ENCODE results near the gene ROR2. TPM values are rescaled to one million over a fixed set of nuclear protein-coding genes. Genes with fewer than 3 reads are reported as not detected.
A peak's percentile ranks its signal among the peaks of the same experiment; 100 is the strongest.

The ROR2 gene
- total and polyA plus RNA-seq, 2 of the 13 experiments (the other 11 are each of a cell fraction or from before 2014, with no cell fraction given), result not detected

- no peaks in the 10 kb centered on the region for H3K36me3 ChIP-seq (replicated peaks in 1 of 2; ENCODE audit: control insufficient read depth in 1 of 2, insufficient read depth in 2 of 2, low read length in 2 of 2)
- H3K27me3 ChIP-seq (ENCODE audit: control insufficient read depth in 1 of 2, insufficient read depth in 2 of 2, low read length in 2 of 2), result peaks cover 0 to 25% of the 10 kb centered on the region in 2 experiments; a peak in 2 of 5 replicates
- in situ Hi-C loops (cut with HindIII; ENCODE audit: extremely low pct_ligation_motif_present, low pct_unique_long_range_greater_than_20kb) (no loop called here), intact Hi-C loops (cut with micrococcal nuclease; ENCODE audit: unreplicated experiment) (no loop called here)
- no peak overlapping the region for H3K27ac ChIP-seq (ENCODE audit: extremely low read length, insufficient read depth, low read length)
- no peak overlapping the region for H3K9ac ChIP-seq (ENCODE audit: insufficient read depth, low read depth, low read length)
- FAIRE-seq (no peak), ATAC-seq (no peak), DNase-seq (ENCODE audit: low spot score) (no peak)
- WGBS (ENCODE audit: low lambda C conversion rate), result 19% methylated on average over 3 of the region's 3 CpGs
- H3K4me2 ChIP-seq (ENCODE audit: low read depth, low read length), result no peak overlapping the region
- ChIA-PET POLR2A (no interaction called here), CTCF (ENCODE audit: low intra/inter-chr PET ratio, low total read pairs) (no interaction called here)
- no peaks in the 10 kb centered on the region for H4K20me1 ChIP-seq (ENCODE audit: insufficient read depth, low read length)
- no TSS peak for BruUV-seq (replicated peaks)
- no peaks in the 10 kb centered on the region for H3K79me2 ChIP-seq (ENCODE audit: insufficient read depth, low read length)
- H3K9me3 ChIP-seq (ENCODE audit: low read length), result no peaks in the 10 kb centered on the region
- no peak overlapping the region for H2AFZ ChIP-seq (ENCODE audit: low read length)
- H3K4me1 ChIP-seq (ENCODE audit: insufficient read depth, low read length), result peaks cover 21% of the 10 kb centered on the region
- TF ChIP-seq PLSCR1 (CRISPR knock-in tag; IDR thresholded peaks at IDR 0.05; ENCODE audit: borderline replicate concordance) (no peak), MAFK (conservative IDR thresholded peaks at IDR 0.05 in 1 of 2, IDR thresholded peaks at IDR 0.05 in 1 of 2; ENCODE audit: low read length in 2 of 2) (peak; percentile 71 to 92), MAFF (IDR thresholded peaks at IDR 0.05; ENCODE audit: low read depth, low read length) (peak; percentile 87)
- H3K4me3 ChIP-seq (replicated peaks in 1 of 3; ENCODE audit: insufficient read depth in 1 of 3, low read depth in 2 of 3, low read length in 3 of 3), result no peak overlapping the region
Observed at GRCh38 chr9:91532325-91532724, 417.7 kb downstream of the ROR2 start.

GRCh38 chr9:91530829-91531228 is 419.2 kb downstream of the ROR2 start:
- no peak overlapping the region for H3K4me2 ChIP-seq (ENCODE audit: low read depth, low read length)
- intact Hi-C loops (cut with micrococcal nuclease; ENCODE audit: unreplicated experiment), result no loop called here
- no peaks in the 10 kb centered on the region for H3K79me2 ChIP-seq (ENCODE audit: insufficient read depth, low read length)
- FAIRE-seq, result no peak
- H3K4me1 ChIP-seq (ENCODE audit: insufficient read depth, low read length), result peaks cover 12% of the 10 kb centered on the region
- in situ Hi-C loops (cut with HindIII; ENCODE audit: extremely low pct_ligation_motif_present, low pct_unique_long_range_greater_than_20kb), result no loop called here
- H3K36me3 ChIP-seq (replicated peaks in 1 of 2; ENCODE audit: control insufficient read depth in 1 of 2, insufficient read depth in 2 of 2, low read length in 2 of 2), result no peaks in the 10 kb centered on the region
- no peaks in the 10 kb centered on the region for H4K20me1 ChIP-seq (ENCODE audit: insufficient read depth, low read length)
- H3K27ac ChIP-seq (ENCODE audit: extremely low read length, insufficient read depth, low read length), result no peak overlapping the region
- H3K9ac ChIP-seq (ENCODE audit: insufficient read depth, low read depth, low read length), result no peak overlapping the region
- peak; percentile 45 for DNase-seq (ENCODE audit: low spot score)
- no peaks in the 10 kb centered on the region for H3K9me3 ChIP-seq (ENCODE audit: low read length)
- no peak overlapping the region for H2AFZ ChIP-seq (ENCODE audit: low read length)
- 2% methylated on average over 2 of the region's 2 CpGs for WGBS (ENCODE audit: low lambda C conversion rate)
- ChIA-PET POLR2A (no interaction called here), CTCF (ENCODE audit: low intra/inter-chr PET ratio, low total read pairs) (no interaction called here)
- no TSS peak for BruUV-seq (replicated peaks)
- no peak for ATAC-seq
- H3K4me3 ChIP-seq (replicated peaks in 1 of 3; ENCODE audit: insufficient read depth in 1 of 3, low read depth in 2 of 3, low read length in 3 of 3), result no peak overlapping the region
- peaks cover 0 to 21% of the 10 kb centered on the region in 2 experiments; a peak in 2 of 5 replicates for H3K27me3 ChIP-seq (ENCODE audit: control insufficient read depth in 1 of 2, insufficient read depth in 2 of 2, low read length in 2 of 2)
- 0 out of 2 replicates have a peak, but pooled peaks have one; percentile 24 for TF ChIP-seq CEBPG (CRISPR knock-in tag; IDR thresholded peaks at IDR 0.05)
- TF ChIP-seq CBX5 (CRISPR knock-in tag; IDR thresholded peaks at IDR 0.05; ENCODE audit: borderline replicate concordance), result no peak
- no peak for TF ChIP-seq ZNF350 (CRISPR knock-in tag; IDR thresholded peaks at IDR 0.05; ENCODE audit: borderline replicate concordance, low read depth)
- TF ChIP-seq ATF2 (CRISPR knock-in tag; IDR thresholded peaks at IDR 0.05), result no peak
- TF ChIP-seq MTA1 (CRISPR knock-in tag; IDR thresholded peaks at IDR 0.05; ENCODE audit: borderline replicate concordance), result no peak
- no peak for TF ChIP-seq ZNF260 (CRISPR knock-in tag; IDR thresholded peaks at IDR 0.05; ENCODE audit: borderline replicate concordance, low read depth)
- TF ChIP-seq FOXP1 (IDR thresholded peaks at IDR 0.05), result no peak
- TF ChIP-seq FOXP1 (CRISPR knock-in tag; IDR thresholded peaks at IDR 0.05), result peak; percentile 39; the same call in 1 of the 2 replicates
- TF ChIP-seq FOXA3 (CRISPR knock-in tag; IDR thresholded peaks at IDR 0.05), result 0 out of 2 replicates have a peak, but pooled peaks have one; percentile 29
- TF ChIP-seq EP300 (IDR thresholded peaks at IDR 0.05; ENCODE audit: low read depth in 2 of 2, low read length in 2 of 2), result peak in 1 of 2 experiments; percentile 33; a peak in 1 of 4 replicates
- TF ChIP-seq EP300 (CRISPR knock-in tag; IDR thresholded peaks at IDR 0.05; ENCODE audit: borderline replicate concordance), result no peak
- TF ChIP-seq ZNF263 (CRISPR knock-in tag; IDR thresholded peaks at IDR 0.05), result no peak
- no peak for TF ChIP-seq SNRNP70 (IDR thresholded peaks at IDR 0.05; ENCODE audit: low read depth, low read length)
- peak; percentile 38; the same call in 1 of the 2 replicates for TF ChIP-seq HMG20A (CRISPR knock-in tag; IDR thresholded peaks at IDR 0.05; ENCODE audit: borderline replicate concordance)
- TF ChIP-seq PAWR (CRISPR knock-in tag; IDR thresholded peaks at IDR 0.05; ENCODE audit: borderline replicate concordance), result no peak
